Endothelial cell of umbilical vein (primary cell): Measurements from ENCODE around the gene GALNT8. TPM values are rescaled to one million over a fixed set of nuclear protein-coding genes. Genes with fewer than 3 reads are reported as not detected.

Source experiments
- BruUV-seq: library from RNA; stranded (reverse); fragments of 400-500 nt; replicated peaks from 2 replicates; lab custom pipeline; 2021; lab: Mats Ljungman, UMichigan
- CTCF ChIA-PET: fragments of 300-600, 350-600 bp; sonication (Branson Sonifier 250); formaldehyde crosslinking; loops from one replicate; lab custom pipeline; 2021; ENCODE audit warnings: antibody characterized with exemption, inconsistent platforms; lab: Charles Lee
- POLR2A ChIA-PET: fragments of 300-600, 350-600 bp; sonication (Branson Sonifier 250); formaldehyde crosslinking; loops from one replicate; lab custom pipeline; 2021; ENCODE audit warnings: antibody characterized with exemption, inconsistent platforms; lab: Charles Lee
- DNase-seq: peaks from one replicate; pipeline ENCODE4 v3.0.0-alpha.2; 2011; ENCODE audit warnings: low read depth, low spot score
- FAIRE-seq: peaks from 2 replicates; lab custom pipeline; 2011; peaks lifted over from hg19 to GRCh38; lab: Jason Lieb, UNC
- H2AFZ ChIP-seq: 2 replicates; pipeline ENCODE4 v1.6.0; 2012; ENCODE audit warnings: low read depth, low read length, control low read depth, inconsistent platforms
- H3K27ac ChIP-seq: 2 replicates; pipeline ENCODE4 v1.5.1; 2011; ENCODE audit warnings: low read depth, mild to moderate bottlenecking, control low read depth, low read length, moderate library complexity; ENCODE audit not compliant: insufficient read depth
- H3K27me3 ChIP-seq, 2 experiments: 2 replicates each; pipeline versions ENCODE4 v1.6.0 to v1.6.1; 2011; ENCODE audit warnings: low read length in 2 of 2, mixed read lengths in 1 of 2; ENCODE audit not compliant: control insufficient read depth in 2 of 2, insufficient read depth in 2 of 2
- H3K36me3 ChIP-seq, 2 experiments: 2 replicates in 1 of 2; 3 replicates in 1 of 2; pipeline ENCODE4 v1.5.1; 2011; ENCODE audit warnings: low read length in 2 of 2, mild to moderate bottlenecking in 1 of 2, moderate library complexity in 1 of 2; ENCODE audit not compliant: control insufficient read depth in 2 of 2, insufficient read depth in 2 of 2; ENCODE audit errors: extremely low read depth in 1 of 2
- H3K4me1 ChIP-seq: 3 replicates; pipeline ENCODE4 v1.5.1; 2011; ENCODE audit warnings: mild to moderate bottlenecking, low read length; ENCODE audit not compliant: control insufficient read depth, insufficient read depth; ENCODE audit errors: extremely low read depth
- H3K4me2 ChIP-seq: 2 replicates; pipeline ENCODE4 v1.6.1; 2011; ENCODE audit warnings: low read length, control low read depth, mixed read lengths; ENCODE audit not compliant: insufficient read depth
- H3K4me3 ChIP-seq, 3 experiments: fragments of 200-600 bp in 1 of 3; sonication (generic), shearing (Covaris generic) in 1 of 3; replicated peaks in 1 of 3; 2 replicates each; pipeline ENCODE4 v1.5.1; 2011 to 2016; ENCODE audit warnings: control low read depth in 3 of 3, low read length in 3 of 3, mild to moderate bottlenecking in 2 of 3, inconsistent platforms in 1 of 3, low read depth in 1 of 3, moderate library complexity in 1 of 3; ENCODE audit not compliant: insufficient read depth in 1 of 3
- H3K79me2 ChIP-seq: 2 replicates; pipeline ENCODE4 v1.6.0; 2012; ENCODE audit warnings: low read length, inconsistent platforms; ENCODE audit not compliant: control insufficient read depth, insufficient read depth
- H3K9ac ChIP-seq: replicated peaks from 2 replicates; pipeline ENCODE3; 2011; ENCODE audit warnings: low read length, control low read depth; ENCODE audit not compliant: insufficient read depth; ENCODE audit errors: extremely low read depth
- H3K9me1 ChIP-seq: replicated peaks from 3 replicates; pipeline ENCODE4 v1.6.0; 2011; ENCODE audit warnings: mild to moderate bottlenecking, low read length; ENCODE audit not compliant: control insufficient read depth, insufficient read depth; ENCODE audit errors: extremely low read depth
- H3K9me3 ChIP-seq: replicated peaks from 2 replicates; pipeline ENCODE4 v1.5.1; 2012; ENCODE audit warnings: low read length, inconsistent platforms; ENCODE audit not compliant: control insufficient read depth, insufficient read depth
- H4K20me1 ChIP-seq: replicated peaks from 2 replicates; pipeline ENCODE3; 2011; ENCODE audit warnings: mild to moderate bottlenecking, low read length; ENCODE audit not compliant: control insufficient read depth, insufficient read depth; ENCODE audit errors: extremely low read depth
- EZH2 ChIP-seq: IDR thresholded peaks from 2 replicates; pipeline ENCODE4 v1.6.1; 2012; ENCODE audit warnings: borderline replicate concordance, low read depth, mild to moderate bottlenecking, moderate library complexity, low read length, inconsistent platforms; ENCODE audit not compliant: severe bottlenecking
- FOS ChIP-seq: IDR thresholded peaks from 2 replicates; pipeline ENCODE4 v1.6.1; 2011; ENCODE audit warnings: mild to moderate bottlenecking, low read length, moderate library complexity, borderline replicate concordance; ENCODE audit not compliant: insufficient read depth
- GATA2 ChIP-seq: IDR thresholded peaks from 2 replicates; pipeline ENCODE4 v1.7.0; 2011; ENCODE audit warnings: low read depth, mild to moderate bottlenecking, moderate library complexity, mixed read lengths, low read length; ENCODE audit not compliant: insufficient read length, insufficient read depth
- JUN ChIP-seq: IDR thresholded peaks from 2 replicates; pipeline ENCODE4 v1.6.1; 2011; ENCODE audit warnings: borderline replicate concordance, low read depth; ENCODE audit not compliant: insufficient read length, insufficient read depth
- MYC ChIP-seq: IDR thresholded peaks from one replicate; pipeline ENCODE4 v1.6.1; 2011; ENCODE audit warnings: mild to moderate bottlenecking, low read depth, low read length
- POLR2A ChIP-seq: IDR thresholded peaks from 2 replicates; pipeline ENCODE4 v1.6.1; 2012; ENCODE audit warnings: low read depth, mild to moderate bottlenecking, control low read depth, low read length
- POLR2AphosphoS5 ChIP-seq: IDR thresholded peaks from 2 replicates; pipeline ENCODE4 v1.6.1; 2012; ENCODE audit warnings: low read depth, mild to moderate bottlenecking, control low read depth, low read length, moderate library complexity; ENCODE audit not compliant: insufficient read depth
- dilution Hi-C: fragments of 300-500 bp; cut with MboI; formaldehyde crosslinking; loops from one replicate; pipeline ENCODE4 v1.15.0; 2019; ENCODE audit warnings: low sequenced_read_pairs; ENCODE audit not compliant: extremely low pct_ligation_motif_present
- intact Hi-C: fragments of 100-400 bp; cut with micrococcal nuclease; formaldehyde crosslinking; loops from one replicate; pipeline ENCODE4 v1.10.0; 2022
- polyA plus RNA-seq, 4 experiments: library from polyadenylated mRNA; depleted of rRNA in 3 of 4; stranded (reverse) in 3 of 4; unstranded in 1 of 4; fragments of >200 nt; gene quantifications; 2 replicates each; pipeline versions ENCODE4 v1.2.1 to v1.2.3, GENCODE V29; 2011 to 2012; ENCODE audit warnings: missing spikeins in 1 of 4
- total RNA-seq: library from RNA; stranded (reverse); gene quantifications from 2 replicates; pipeline ENCODE4 v1.2.3, GENCODE V29; 2021
- TF ChIP-seq, protein P1 (sequence below): IDR thresholded peaks from 2 replicates; pipeline ENCODE4 v1.6.1; 2011; ENCODE audit not compliant: insufficient read depth, insufficient read length
- TF ChIP-seq, protein P2 (sequence below), 2 donors: IDR thresholded peaks; 1 replicate in 1 of 2; 2 replicates in 1 of 2; pipeline ENCODE4 v1.5.1; 2011; ENCODE audit warnings: low read length in 2 of 2, mild to moderate bottlenecking in 2 of 2, moderate library complexity in 2 of 2, control low read depth in 1 of 2, inconsistent platforms in 1 of 2, low read depth in 1 of 2; ENCODE audit not compliant: insufficient read depth in 1 of 2; ENCODE audit errors: extremely low read depth in 1 of 2

The GALNT8 gene
- total and polyA plus RNA-seq, 2 donors (not counting 3 experiments of a cell fraction or from before 2014, with no cell fraction given) = 0.03 to 0.09 TPM

GRCh38 chr12:4784404-4785054 is 64.3 kb downstream of the GALNT8 start:
- Histone ChIP-seq H3K9me3 (no peaks in the 10 kb centered on the region), H3K79me2 (no peaks in the 10 kb centered on the region), H3K27ac (no peak overlapping the region), H3K4me2 (no peak overlapping the region), H3K9me1 (no peaks in the 10 kb centered on the region), H3K27me3 (peaks cover 0 to 3% of the 10 kb centered on the region in 2 experiments), H3K9ac (no peak overlapping the region), H3K4me3 (no peak overlapping the region), H3K36me3 (no peaks in the 10 kb centered on the region), H3K4me1 (no peaks in the 10 kb centered on the region), H4K20me1 (no peaks in the 10 kb centered on the region), H2AFZ (no peak overlapping the region)
- no peak for DNase-seq
- TF ChIP-seq JUN (no peak), FOS (no peak), GATA2 (no peak), EZH2 (no peak), MYC (no peak), POLR2AphosphoS5 (no peak), POLR2A (no peak)
- TF ChIP-seq, protein P1, sequence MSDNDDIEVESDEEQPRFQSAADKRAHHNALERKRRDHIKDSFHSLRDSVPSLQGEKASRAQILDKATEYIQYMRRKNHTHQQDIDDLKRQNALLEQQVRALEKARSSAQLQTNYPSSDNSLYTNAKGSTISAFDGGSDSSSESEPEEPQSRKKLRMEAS = no peak
- TF ChIP-seq, protein P2, sequence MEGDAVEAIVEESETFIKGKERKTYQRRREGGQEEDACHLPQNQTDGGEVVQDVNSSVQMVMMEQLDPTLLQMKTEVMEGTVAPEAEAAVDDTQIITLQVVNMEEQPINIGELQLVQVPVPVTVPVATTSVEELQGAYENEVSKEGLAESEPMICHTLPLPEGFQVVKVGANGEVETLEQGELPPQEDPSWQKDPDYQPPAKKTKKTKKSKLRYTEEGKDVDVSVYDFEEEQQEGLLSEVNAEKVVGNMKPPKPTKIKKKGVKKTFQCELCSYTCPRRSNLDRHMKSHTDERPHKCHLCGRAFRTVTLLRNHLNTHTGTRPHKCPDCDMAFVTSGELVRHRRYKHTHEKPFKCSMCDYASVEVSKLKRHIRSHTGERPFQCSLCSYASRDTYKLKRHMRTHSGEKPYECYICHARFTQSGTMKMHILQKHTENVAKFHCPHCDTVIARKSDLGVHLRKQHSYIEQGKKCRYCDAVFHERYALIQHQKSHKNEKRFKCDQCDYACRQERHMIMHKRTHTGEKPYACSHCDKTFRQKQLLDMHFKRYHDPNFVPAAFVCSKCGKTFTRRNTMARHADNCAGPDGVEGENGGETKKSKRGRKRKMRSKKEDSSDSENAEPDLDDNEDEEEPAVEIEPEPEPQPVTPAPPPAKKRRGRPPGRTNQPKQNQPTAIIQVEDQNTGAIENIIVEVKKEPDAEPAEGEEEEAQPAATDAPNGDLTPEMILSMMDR (IDR thresholded peaks at IDR 0.05; ENCODE audit: extremely low read depth in 1 of 2, insufficient read depth in 1 of 2, low read depth in 1 of 2, low read length in 2 of 2) = no peak
- ChIA-PET CTCF (no interaction called here), POLR2A (no interaction called here)
- intact Hi-C loops (no loop called here), dilution Hi-C loops (no loop called here)
- no peak for FAIRE-seq
- BruUV-seq = no TSS peak
